Measurements from ENCODE around the gene ARHGAP42.

The ARHGAP42 gene

GRCh38 chr11:100849009-100849900 lies 162.2 kb downstream of the ARHGAP42 start:
- no peak for DNase-seq

- no peak for DNase-seq
Observed at GRCh38 chr11:100849901-100850235, 162.8 kb downstream of the ARHGAP42 start.

GRCh38 chr11:100851147-100851546 lies 164.1 kb downstream of the ARHGAP42 start:
- DNase-seq, result no peak

- DNase-seq, result no peak
Observed at GRCh38 chr11:100851584-100852152, 164.6 kb downstream of the ARHGAP42 start.

GRCh38 chr11:100855466-100856067 lies 168.5 kb downstream of the ARHGAP42 start:
- DNase-seq, result peak; percentile 67

GRCh38 chr11:100857236-100858005 lies 170.3 kb downstream of the ARHGAP42 start:
- DNase-seq, result no peak

DNA sequence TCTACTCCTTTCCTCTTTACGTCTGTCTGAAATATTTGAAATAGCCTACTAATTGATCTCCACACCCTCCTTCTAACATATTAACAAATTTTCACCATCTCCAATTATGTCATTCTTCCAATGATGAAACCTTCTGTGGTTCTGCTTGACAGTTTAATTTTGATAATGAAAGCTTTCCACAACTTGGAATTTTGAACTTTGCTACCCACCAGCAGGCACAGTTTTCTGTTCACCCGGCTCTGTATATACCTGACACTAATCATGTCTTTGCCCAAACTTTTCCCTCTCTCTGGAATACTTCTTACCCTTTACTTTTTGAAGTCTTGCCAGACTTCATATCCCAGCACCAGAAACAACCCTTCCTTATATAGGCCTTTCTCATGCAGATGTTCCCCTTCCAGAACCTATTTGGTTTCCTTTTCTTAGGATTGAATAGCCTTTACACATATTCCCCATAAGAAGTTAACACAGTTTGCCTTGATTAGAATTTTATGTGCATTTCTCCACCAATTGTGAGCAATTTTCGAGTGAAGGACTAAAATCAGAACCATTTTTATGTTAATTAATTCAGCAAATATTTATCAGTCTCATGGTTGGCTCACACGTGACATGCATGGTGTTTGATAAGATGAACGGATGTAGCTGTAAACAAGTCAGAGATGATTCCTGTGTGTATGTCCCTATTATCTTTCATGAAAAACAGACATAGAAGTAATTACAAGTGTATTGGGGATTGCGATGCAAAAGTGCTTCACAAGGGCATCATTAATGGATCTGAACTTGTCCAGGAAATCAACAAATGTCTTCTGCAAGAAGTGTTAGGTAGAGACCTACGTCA lies 173.4 kb downstream of the ARHGAP42 start:
- DNase-seq, result no peak

DNA sequence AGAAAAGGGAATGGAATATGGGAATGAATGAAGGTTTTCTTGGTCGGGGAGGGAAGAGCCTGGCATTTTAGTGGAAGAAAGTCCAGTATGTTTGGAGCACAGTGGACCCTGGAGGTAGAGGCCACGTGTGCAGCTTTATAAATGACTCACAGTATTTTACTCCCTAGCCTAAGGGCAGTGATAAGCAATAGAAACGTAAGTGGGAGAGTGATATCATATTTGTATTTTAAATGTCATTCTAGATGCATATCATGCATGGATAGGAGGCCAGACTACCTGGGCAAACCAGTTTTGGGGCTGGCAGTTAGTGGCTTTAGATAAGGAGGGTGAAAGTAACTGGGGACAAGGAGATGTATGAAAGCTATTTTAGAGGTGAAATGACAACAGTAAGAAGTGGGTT lies 174.1 kb downstream of the ARHGAP42 start:
- no peak for DNase-seq

- DNase-seq, result no peak
Observed at GRCh38 chr11:100863080-100863581, 176.0 kb downstream of the ARHGAP42 start.

GRCh38 chr11:100865443-100866065 lies 178.5 kb downstream of the ARHGAP42 start:
- DNase-seq, result no peak

GRCh38 chr11:100866453-100866852 lies 179.4 kb downstream of the ARHGAP42 start:
- DNase-seq, result no peak

- no peak for DNase-seq
Observed at GRCh38 chr11:100867606-100868005, 180.5 kb downstream of the ARHGAP42 start.

- DNase-seq, result no peak
Observed at GRCh38 chr11:100869328-100869727, 182.2 kb downstream of the ARHGAP42 start.

DNA sequence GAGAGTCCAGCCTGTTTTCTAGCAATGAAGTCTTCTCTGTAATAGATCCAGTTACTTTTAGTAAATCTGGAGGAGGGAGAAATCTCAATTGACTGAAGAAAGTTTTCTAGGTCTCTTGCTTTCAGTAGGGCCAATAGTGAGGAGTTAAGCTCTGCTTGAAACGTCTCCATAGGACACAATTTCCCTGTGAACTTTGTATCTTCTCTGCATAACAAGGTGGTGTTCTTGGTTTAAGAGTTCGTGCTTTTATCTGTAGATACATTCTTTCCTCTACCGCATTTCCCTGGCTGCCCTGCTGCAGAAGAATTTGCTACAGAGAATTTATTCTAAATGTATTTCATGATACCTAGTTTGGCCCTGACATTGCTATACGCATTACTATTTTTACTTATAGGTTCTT lies 183.1 kb downstream of the ARHGAP42 start:
- DNase-seq, result no peak

DNA sequence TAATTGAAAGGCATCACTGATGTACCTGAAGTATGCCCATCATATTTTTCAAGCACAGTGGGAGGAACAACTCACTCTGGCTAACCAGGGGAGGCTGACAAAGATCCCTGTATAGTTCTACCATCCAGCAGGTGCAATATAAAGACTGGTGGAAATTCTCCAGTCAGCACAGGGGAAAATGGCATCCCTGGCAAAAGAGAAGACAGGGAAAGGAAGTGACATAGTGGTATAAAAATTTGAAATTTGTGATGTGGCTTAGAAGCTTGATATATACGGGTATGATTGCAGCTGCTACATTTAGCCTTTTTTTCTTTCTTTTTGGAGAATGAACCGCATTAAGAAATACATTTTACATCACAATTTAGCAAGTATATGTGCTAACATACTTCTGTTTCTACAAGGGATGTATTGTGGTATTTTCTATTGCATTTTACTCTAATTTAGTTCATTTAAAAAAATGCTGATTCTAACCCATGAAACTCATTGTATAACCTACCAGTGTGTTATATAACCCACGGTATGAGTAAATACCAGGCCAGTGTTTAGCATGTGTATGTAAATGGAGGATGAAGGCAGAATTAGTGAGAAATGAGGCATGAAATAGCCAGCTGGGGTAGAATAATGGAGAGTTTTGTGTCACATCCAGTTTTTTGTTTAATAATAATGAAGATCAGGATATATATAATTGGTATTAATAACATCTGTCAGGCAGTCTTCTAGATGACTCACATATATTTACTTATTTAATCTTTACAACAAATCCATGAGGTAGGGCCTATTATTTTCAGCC lies 186.1 kb downstream of the ARHGAP42 start:
- DNase-seq, result no peak

DNA sequence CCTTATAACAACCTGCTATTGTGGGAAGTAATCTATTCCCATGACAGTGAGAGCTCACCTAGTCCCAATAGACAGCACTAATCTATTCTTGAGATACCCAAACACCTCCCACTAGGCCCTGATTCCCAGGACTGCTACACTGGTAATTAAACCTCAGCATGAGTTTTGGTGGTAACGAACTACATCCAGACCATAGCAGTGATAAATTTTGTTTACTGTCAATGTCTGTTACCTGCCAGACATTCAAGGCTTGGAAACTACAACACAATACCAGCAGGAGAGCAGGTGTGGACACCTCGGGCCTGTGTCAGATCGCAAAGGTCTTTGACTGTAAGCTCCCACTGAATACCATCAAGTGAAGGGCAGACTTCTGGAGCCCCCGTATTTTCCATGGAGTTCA lies 187.1 kb downstream of the ARHGAP42 start:
- peak; percentile 18 for DNase-seq

- no peak for DNase-seq
Observed at GRCh38 chr11:100875521-100875869, 188.4 kb downstream of the ARHGAP42 start.

GRCh38 chr11:100876815-100877520 lies 189.9 kb downstream of the ARHGAP42 start:
- no peak for DNase-seq

DNA sequence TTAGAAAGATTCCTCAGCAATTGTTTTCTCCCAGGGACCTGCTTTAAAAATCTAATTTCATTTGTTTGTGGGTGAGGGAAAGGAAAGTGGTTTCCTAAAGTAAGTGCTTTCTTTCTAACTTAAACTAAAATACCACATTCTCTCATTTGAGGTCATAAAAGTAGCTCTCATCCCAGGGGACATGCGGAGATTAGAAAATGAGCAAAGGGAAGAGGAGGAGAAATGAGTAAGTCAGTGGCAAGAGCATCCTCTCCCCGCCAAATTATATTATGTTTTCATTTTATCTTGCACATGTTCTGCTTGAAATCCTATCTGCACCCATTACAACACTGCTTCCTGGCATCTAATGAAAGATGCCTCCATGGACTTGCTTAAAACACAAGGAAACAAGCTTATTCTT lies 191.4 kb downstream of the ARHGAP42 start:
- DNase-seq, result no peak

GRCh38 chr11:100882957-100883356 lies 195.9 kb downstream of the ARHGAP42 start:
- DNase-seq, result no peak

Measured in COR-L47 (cell line).